SK-N-SH treated with all-trans-retinoic acid at 6 μM for 48 hours (cell line): ENCODE results near the gene PFKFB4.

Experiments
- ATAC-seq: fragments of 200-7000 bp; cut with Tn5 transposase; 3 replicates; pipeline ENCODE4 v1.9.1; 2020; ENCODE audit warnings: mild to moderate bottlenecking, moderate library complexity
- ARNTL ChIP-seq: fragments of 450-650 bp; formaldehyde crosslinking; IDR thresholded peaks from 2 replicates; pipeline ENCODE4 v1.5.0; 2020; ENCODE audit warnings: low read depth, mild to moderate bottlenecking, moderate library complexity, borderline replicate concordance
- BACH2 ChIP-seq: fragments of 250-450 bp; sonication (Bioruptor Pico); IDR thresholded peaks from 2 replicates; pipeline ENCODE4 v1.9.0; 2021; ENCODE audit warnings: mild to moderate bottlenecking, borderline replicate concordance
- CSDC2 ChIP-seq: fragments of 250-450 bp; sonication (Bioruptor Pico); IDR thresholded peaks from 2 replicates; pipeline ENCODE4 v1.5.0; 2020; ENCODE audit warnings: mild to moderate bottlenecking, moderate library complexity
- ESRRG ChIP-seq: fragments of 250-450 bp; sonication (Bioruptor Pico); IDR thresholded peaks from 2 replicates; pipeline ENCODE4 v1.6.1; 2021; ENCODE audit warnings: mild to moderate bottlenecking
- GLIS3 ChIP-seq: fragments of 250-450 bp; sonication (Bioruptor Pico); IDR thresholded peaks from 2 replicates; pipeline ENCODE4 v1.5.0; 2020; ENCODE audit warnings: mild to moderate bottlenecking, moderate library complexity
- ISL1 ChIP-seq: fragments of 250-450 bp; sonication (Bioruptor Pico); IDR thresholded peaks from 2 replicates; pipeline ENCODE4 v2.1.2; 2022; ENCODE audit warnings: mild to moderate bottlenecking, moderate library complexity
- OSR1 ChIP-seq: fragments of 250-450 bp; sonication (Bioruptor Pico); IDR thresholded peaks from 2 replicates; pipeline ENCODE4 v1.8.0; 2022; ENCODE audit warnings: moderate library complexity, mild to moderate bottlenecking, inconsistent platforms
- PPARA ChIP-seq: fragments of 250-450 bp; sonication (Bioruptor Pico); IDR thresholded peaks from 2 replicates; pipeline ENCODE4 v1.5.0; 2020; ENCODE audit warnings: mild to moderate bottlenecking, borderline replicate concordance
- RARB ChIP-seq: fragments of 250-450 bp; sonication (Bioruptor Pico); IDR thresholded peaks from 2 replicates; pipeline ENCODE4 v1.8.0; 2021; ENCODE audit warnings: mild to moderate bottlenecking, moderate library complexity
- SNAI2 ChIP-seq: fragments of 250-450 bp; sonication (Bioruptor Pico); IDR thresholded peaks from 2 replicates; pipeline ENCODE4 v1.5.0; 2020; ENCODE audit warnings: mild to moderate bottlenecking, moderate library complexity
- TOX ChIP-seq: fragments of 250-450 bp; sonication (Bioruptor Pico); IDR thresholded peaks from 2 replicates; pipeline ENCODE4 v1.8.0; 2021; ENCODE audit warnings: mild to moderate bottlenecking, moderate library complexity, borderline replicate concordance
- ZC3H10 ChIP-seq: fragments of 250-450 bp; sonication (Bioruptor Pico); IDR thresholded peaks from 2 replicates; pipeline ENCODE4 v1.5.1; 2021; ENCODE audit warnings: mild to moderate bottlenecking, moderate library complexity
- ZFP3 ChIP-seq: fragments of 250-450 bp; sonication (Bioruptor Pico); IDR thresholded peaks from 2 replicates; pipeline ENCODE4 v1.5.0; 2020; ENCODE audit warnings: mild to moderate bottlenecking, moderate library complexity
- ZFP30 ChIP-seq: fragments of 450-650 bp; formaldehyde crosslinking; IDR thresholded peaks from 2 replicates; pipeline ENCODE4 v1.5.0; 2022; ENCODE audit warnings: mild to moderate bottlenecking, moderate library complexity
- ZNF565 ChIP-seq: fragments of 450-650 bp; formaldehyde crosslinking; conservative IDR thresholded peaks from 2 replicates; pipeline ENCODE4 v1.5.0; 2020; ENCODE audit warnings: low read depth, mild to moderate bottlenecking, moderate library complexity
- ZNF70 ChIP-seq: fragments of 450-650 bp; formaldehyde crosslinking; IDR thresholded peaks from 2 replicates; pipeline ENCODE4 v1.5.0; 2020; ENCODE audit warnings: mild to moderate bottlenecking, moderate library complexity
- ZNF8 ChIP-seq: fragments of 450-650 bp; formaldehyde crosslinking; IDR thresholded peaks from 2 replicates; pipeline ENCODE4 v1.5.0; 2020; ENCODE audit warnings: mild to moderate bottlenecking, moderate library complexity
- TF ChIP-seq, protein P1 (sequence below): fragments of 250-450 bp; sonication (Bioruptor Pico); IDR thresholded peaks from 2 replicates; pipeline ENCODE4 v1.8.0; 2020; ENCODE audit warnings: mild to moderate bottlenecking, moderate library complexity, borderline replicate concordance
- TF ChIP-seq, protein P2 (sequence below): fragments of 250-450 bp; sonication (Bioruptor Pico); IDR thresholded peaks from 2 replicates; pipeline ENCODE4 v1.8.0; 2021; ENCODE audit warnings: low read depth, mild to moderate bottlenecking, moderate library complexity, borderline replicate concordance
- TF ChIP-seq, protein P3 (sequence below): fragments of 250-450 bp; sonication (Bioruptor Pico); IDR thresholded peaks from 2 replicates; pipeline ENCODE4 v1.5.1; 2020; ENCODE audit warnings: low read depth, mild to moderate bottlenecking, moderate library complexity
- TF ChIP-seq, protein P4 (sequence below): fragments of 250-450 bp; sonication (Bioruptor Pico); IDR thresholded peaks from 2 replicates; pipeline ENCODE4 v1.5.0; 2020; ENCODE audit warnings: mild to moderate bottlenecking, moderate library complexity
- TF ChIP-seq, protein P5 (sequence below): fragments of 250-450 bp; sonication (Bioruptor Pico); IDR thresholded peaks from 2 replicates; pipeline ENCODE4 v1.5.1; 2021; ENCODE audit warnings: mild to moderate bottlenecking, moderate library complexity

PFKFB4 gene

DNA sequence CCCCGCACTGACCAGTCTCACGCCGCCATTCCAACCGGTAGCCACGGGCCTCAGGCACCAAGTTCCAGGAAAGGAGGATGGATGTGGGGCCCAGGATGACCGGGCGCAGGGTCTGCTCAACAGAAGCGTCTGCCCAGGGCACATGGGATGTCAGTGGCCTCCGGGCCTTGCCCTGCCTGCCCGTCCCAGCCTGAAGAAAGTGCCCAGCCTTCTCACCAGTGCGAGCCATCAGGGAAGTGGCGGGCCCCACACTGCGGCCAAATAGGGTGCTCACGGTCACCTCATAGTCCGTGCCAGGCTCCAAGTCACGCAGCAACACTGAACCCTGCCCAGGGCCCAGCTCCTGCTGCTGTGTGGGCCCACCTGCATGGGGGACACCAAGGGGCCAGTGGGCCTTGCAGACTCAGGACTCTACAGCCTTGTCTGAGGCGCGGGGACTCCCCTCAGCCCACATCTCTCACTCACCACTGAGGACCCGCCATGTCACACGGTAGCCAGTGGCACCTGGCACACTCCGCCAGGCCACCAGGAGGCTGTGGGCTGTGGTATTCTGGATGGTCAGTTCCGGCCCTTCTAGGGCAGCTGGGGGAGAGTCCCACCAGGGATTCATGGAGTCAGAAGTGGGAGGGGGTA lies 35.4 kb upstream of the PFKFB4 start:
- no peak for TF ChIP-seq CSDC2
- no peak for ATAC-seq

DNA sequence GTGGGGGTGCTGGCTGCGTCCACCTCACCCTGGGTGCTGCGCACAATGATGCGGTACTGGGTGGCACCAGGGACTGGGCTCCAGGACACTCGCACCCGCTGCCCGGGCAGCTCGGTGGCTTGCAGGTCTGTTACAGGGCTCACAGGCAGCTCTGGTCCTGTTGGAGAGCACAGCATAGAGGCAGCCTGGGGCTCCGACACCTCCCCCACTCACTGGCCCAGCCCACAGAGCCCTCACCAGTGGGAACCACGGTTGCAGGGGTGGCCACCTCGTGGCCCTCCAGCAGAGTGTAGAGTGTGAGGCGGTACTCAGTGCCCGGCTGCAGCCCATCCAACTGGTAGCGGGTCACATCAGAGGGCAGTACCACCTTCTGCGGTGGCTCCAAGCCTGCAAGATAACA lies 34.8 kb upstream of the PFKFB4 start:
- ATAC-seq = no peak
- TF ChIP-seq SNAI2 (no peak), BACH2 (no peak), TOX (CRISPR knock-in tag) (no peak), ESRRG (CRISPR knock-in tag) (no peak), PPARA (CRISPR knock-in tag) (no peak), ZC3H10 (CRISPR knock-in tag) (no peak), CSDC2 (no peak), ZNF565 (no peak), ARNTL (CRISPR knock-in tag) (no peak), ZNF8 (CRISPR knock-in tag) (no peak), ISL1 (CRISPR knock-in tag) (no peak), RARB (CRISPR knock-in tag) (no peak), ZNF70 (CRISPR knock-in tag) (no peak), ZFP3 (CRISPR knock-in tag) (no peak), OSR1 (CRISPR knock-in tag) (no peak)
- TF ChIP-seq, protein P1, sequence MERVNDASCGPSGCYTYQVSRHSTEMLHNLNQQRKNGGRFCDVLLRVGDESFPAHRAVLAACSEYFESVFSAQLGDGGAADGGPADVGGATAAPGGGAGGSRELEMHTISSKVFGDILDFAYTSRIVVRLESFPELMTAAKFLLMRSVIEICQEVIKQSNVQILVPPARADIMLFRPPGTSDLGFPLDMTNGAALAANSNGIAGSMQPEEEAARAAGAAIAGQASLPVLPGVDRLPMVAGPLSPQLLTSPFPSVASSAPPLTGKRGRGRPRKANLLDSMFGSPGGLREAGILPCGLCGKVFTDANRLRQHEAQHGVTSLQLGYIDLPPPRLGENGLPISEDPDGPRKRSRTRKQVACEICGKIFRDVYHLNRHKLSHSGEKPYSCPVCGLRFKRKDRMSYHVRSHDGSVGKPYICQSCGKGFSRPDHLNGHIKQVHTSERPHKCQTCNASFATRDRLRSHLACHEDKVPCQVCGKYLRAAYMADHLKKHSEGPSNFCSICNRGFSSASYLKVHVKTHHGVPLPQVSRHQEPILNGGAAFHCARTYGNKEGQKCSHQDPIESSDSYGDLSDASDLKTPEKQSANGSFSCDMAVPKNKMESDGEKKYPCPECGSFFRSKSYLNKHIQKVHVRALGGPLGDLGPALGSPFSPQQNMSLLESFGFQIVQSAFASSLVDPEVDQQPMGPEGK (CRISPR knock-in tag) = no peak
- TF ChIP-seq, protein P2, sequence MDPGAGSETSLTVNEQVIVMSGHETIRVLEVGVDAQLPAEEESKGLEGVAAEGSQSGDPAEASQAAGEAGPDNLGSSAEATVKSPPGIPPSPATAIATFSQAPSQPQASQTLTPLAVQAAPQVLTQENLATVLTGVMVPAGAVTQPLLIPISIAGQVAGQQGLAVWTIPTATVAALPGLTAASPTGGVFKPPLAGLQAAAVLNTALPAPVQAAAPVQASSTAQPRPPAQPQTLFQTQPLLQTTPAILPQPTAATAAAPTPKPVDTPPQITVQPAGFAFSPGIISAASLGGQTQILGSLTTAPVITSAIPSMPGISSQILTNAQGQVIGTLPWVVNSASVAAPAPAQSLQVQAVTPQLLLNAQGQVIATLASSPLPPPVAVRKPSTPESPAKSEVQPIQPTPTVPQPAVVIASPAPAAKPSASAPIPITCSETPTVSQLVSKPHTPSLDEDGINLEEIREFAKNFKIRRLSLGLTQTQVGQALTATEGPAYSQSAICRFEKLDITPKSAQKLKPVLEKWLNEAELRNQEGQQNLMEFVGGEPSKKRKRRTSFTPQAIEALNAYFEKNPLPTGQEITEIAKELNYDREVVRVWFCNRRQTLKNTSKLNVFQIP (CRISPR knock-in tag) = no peak
- TF ChIP-seq, protein P3, sequence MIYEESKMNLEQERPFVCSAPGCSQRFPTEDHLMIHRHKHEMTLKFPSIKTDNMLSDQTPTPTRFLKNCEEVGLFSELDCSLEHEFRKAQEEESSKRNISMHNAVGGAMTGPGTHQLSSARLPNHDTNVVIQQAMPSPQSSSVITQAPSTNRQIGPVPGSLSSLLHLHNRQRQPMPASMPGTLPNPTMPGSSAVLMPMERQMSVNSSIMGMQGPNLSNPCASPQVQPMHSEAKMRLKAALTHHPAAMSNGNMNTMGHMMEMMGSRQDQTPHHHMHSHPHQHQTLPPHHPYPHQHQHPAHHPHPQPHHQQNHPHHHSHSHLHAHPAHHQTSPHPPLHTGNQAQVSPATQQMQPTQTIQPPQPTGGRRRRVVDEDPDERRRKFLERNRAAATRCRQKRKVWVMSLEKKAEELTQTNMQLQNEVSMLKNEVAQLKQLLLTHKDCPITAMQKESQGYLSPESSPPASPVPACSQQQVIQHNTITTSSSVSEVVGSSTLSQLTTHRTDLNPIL (CRISPR knock-in tag) = no peak
- TF ChIP-seq, protein P4, sequence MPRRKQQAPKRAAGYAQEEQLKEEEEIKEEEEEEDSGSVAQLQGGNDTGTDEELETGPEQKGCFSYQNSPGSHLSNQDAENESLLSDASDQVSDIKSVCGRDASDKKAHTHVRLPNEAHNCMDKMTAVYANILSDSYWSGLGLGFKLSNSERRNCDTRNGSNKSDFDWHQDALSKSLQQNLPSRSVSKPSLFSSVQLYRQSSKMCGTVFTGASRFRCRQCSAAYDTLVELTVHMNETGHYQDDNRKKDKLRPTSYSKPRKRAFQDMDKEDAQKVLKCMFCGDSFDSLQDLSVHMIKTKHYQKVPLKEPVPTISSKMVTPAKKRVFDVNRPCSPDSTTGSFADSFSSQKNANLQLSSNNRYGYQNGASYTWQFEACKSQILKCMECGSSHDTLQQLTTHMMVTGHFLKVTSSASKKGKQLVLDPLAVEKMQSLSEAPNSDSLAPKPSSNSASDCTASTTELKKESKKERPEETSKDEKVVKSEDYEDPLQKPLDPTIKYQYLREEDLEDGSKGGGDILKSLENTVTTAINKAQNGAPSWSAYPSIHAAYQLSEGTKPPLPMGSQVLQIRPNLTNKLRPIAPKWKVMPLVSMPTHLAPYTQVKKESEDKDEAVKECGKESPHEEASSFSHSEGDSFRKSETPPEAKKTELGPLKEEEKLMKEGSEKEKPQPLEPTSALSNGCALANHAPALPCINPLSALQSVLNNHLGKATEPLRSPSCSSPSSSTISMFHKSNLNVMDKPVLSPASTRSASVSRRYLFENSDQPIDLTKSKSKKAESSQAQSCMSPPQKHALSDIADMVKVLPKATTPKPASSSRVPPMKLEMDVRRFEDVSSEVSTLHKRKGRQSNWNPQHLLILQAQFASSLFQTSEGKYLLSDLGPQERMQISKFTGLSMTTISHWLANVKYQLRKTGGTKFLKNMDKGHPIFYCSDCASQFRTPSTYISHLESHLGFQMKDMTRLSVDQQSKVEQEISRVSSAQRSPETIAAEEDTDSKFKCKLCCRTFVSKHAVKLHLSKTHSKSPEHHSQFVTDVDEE (CRISPR knock-in tag) = no peak
- TF ChIP-seq, protein P5, sequence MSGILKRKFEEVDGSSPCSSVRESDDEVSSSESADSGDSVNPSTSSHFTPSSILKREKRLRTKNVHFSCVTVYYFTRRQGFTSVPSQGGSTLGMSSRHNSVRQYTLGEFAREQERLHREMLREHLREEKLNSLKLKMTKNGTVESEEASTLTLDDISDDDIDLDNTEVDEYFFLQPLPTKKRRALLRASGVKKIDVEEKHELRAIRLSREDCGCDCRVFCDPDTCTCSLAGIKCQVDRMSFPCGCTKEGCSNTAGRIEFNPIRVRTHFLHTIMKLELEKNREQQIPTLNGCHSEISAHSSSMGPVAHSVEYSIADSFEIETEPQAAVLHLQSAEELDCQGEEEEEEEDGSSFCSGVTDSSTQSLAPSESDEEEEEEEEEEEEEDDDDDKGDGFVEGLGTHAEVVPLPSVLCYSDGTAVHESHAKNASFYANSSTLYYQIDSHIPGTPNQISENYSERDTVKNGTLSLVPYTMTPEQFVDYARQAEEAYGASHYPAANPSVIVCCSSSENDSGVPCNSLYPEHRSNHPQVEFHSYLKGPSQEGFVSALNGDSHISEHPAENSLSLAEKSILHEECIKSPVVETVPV (CRISPR knock-in tag) = no peak
- TF ChIP-seq, all 23 proteins: peak for 0

DNA sequence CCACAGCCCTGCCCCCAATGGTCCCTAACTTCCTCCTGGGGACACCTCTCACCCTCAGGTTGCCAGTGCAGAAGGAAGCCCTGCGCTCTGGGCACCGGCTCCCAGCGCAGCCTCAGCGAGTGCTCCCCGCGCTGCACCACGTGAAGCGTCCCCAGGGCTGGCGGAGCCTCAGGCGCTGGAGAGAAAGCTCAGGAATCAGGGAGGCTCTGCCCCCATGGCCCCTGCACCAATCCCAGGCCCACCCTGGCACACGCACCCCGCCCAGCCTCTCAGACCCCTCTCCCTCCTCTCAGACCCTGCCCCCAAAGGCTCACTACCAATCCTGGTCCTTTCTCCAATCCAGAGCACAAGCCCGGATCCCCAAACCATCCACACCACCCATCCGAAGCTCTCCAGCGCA lies 31.6 kb upstream of the PFKFB4 start:
- no peak for ATAC-seq
- TF ChIP-seq ZNF8 (CRISPR knock-in tag) (no peak), SNAI2 (no peak), ZFP3 (CRISPR knock-in tag) (no peak), CSDC2 (no peak), GLIS3 (CRISPR knock-in tag) (no peak), ZFP30 (CRISPR knock-in tag) (no peak), ARNTL (CRISPR knock-in tag) (no peak)
- TF ChIP-seq, protein P4 (CRISPR knock-in tag) = no peak
- TF ChIP-seq, protein P1 (CRISPR knock-in tag) = no peak
- TF ChIP-seq, protein P2 (CRISPR knock-in tag) = no peak
